ENCODE data around the gene DUSP2.
"Not testable (repeated sequence)": the region's sequence is repeated elsewhere in the genome, so short reads cannot be mapped to it uniquely, and the experiment has no call there.

The DUSP2 gene

DNA sequence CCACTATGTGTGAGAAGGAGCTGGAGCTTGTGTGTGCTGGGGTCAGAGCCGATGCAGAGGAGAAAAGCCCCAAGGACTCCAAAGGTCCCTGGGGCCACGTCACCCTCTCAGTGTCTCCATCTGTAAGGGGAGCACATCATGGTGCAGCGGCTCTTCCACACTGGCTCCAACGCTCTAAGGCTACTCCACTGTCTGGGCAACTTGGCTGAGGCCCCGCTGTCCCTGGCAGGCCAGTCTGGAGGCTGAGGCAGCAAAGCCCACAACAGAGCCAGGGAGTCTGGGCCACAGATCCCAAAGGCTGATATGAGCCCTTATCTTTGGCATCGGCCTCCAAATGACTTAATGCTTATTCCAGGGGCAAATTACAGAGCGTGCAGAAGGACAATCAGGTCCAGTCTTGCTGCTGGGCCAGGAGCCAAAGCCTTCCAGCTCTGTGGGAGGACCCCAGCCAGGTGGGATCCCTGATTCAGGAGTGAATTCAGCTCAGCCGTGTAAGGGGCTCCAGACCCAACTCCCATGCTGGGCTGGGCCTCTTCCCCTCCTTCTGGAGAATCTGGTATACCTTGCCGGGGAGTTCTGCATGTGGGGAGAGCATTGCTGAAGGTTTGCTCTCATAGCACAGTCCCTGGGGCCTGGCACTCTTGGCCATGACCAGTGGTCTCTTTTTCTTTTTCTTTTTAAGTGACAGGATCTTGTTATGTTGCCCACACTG, 1.8 kb upstream of the DUSP2 start:
- DNase-seq (ENCODE audit: low read depth) = no peak

DNA sequence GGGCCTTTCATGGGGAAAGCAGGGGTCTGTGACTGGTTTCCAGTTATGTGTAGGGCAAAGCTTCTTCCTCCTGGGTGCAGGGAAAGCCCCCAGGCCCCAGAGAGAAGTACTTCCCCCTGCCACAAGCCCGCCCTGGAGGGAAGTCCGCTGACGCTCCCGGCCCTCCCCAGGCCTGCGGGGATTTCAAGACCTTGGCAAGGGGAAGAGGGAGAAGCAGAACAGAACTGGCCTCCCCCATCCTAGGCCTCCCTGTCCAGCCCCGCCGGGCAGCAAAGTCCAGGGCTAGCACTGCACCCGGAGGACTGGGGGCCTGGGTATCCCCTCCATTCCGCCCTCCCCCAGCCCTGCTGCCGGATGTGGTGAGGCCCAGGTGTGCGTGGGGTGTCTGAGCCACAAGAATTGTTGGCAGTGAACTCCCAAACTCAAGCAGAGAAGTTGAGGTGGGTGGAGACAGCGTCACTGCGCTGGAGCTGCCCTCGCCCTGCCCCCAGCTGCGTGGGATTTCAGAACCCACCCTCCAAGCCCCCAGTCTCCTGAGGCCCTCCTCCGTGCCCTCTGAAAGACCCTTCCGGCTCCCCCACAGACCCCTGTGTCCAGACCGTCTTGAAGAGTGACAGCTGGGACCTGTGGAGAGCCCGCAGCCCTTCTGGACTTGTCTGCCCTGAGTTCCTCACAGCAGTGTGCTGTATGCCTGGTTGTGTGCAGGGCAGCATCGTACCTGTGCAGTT, 1.1 kb upstream of the DUSP2 start:
- no peak for DNase-seq (ENCODE audit: low read depth)

DNA sequence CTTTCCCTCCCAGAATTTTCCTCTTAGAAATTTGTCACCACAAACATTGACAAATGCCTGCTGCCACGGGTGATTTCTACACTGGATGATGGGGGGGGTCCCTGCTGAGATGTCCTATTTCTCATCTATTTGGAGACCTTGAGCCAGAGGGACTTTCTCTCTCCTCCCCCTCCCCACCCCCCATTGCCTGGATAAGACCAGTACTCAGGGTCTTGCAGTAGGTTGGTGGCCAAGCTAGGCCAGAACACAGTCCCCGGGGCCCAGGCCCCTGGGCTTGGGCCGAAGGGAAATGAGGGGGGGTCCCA, 560 bp upstream of the DUSP2 start:
- DNase-seq (ENCODE audit: low read depth) = no peak

DNA sequence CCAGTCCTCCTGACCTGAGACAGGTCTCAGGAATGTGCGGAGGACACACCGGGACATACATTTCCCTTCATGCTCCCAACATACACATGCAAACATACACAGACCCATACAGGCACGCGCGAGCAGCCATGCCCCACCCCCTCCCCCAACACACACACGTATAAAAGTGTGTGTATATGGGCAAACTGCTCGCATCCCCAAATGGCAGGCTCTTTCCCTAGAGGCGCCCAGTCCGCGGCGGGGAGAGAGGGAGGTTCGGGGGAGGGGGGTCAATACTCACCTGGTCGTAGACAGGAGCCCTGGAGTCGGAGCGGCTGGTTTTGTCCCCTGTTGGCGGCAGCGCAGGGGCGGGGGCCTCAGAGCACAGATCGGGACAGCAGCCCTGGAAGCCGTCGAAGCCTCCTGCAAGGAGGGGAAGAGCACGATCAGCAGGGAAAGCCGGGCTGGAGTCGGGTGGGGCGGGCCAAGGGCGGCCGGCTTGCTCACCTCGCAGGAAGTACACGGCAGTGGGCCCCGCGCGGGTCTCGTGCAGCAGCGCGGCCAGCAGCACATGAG, 682 bp downstream of the DUSP2 start:
- DNase-seq (ENCODE audit: low read depth) = no peak

DNA sequence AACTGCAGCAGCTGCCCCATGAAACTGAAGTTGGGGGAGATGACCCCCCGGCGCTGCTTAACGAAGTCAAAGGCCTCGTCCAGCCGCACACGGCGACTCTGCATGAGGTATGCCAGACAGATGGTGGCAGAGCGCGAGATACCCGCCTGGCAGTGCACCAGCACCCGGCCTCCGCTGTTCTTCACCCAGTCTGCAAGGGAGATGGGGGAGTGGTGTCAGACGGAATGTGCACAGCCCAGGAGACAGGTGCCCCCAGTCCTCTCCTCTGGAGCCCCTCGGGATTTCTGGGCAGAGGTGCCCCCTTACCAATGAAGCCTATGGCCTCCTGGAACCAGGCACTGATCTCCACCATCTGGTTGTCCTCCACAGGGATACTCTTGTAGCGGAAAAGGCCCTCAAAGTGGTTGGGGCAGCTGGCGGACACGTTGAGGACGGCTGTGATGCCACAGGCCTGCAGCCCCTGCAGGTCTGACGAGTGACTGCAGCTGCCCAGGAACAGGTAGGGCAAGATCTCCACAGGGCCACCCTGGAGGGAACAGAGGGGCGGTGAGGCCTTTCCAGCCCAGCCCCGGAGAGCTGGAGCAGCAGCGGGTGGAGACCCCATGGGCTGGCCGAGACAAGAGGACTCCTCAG, 1.3 kb downstream of the DUSP2 start:
- DNase-seq (ENCODE audit: low read depth) = no peak

DNA sequence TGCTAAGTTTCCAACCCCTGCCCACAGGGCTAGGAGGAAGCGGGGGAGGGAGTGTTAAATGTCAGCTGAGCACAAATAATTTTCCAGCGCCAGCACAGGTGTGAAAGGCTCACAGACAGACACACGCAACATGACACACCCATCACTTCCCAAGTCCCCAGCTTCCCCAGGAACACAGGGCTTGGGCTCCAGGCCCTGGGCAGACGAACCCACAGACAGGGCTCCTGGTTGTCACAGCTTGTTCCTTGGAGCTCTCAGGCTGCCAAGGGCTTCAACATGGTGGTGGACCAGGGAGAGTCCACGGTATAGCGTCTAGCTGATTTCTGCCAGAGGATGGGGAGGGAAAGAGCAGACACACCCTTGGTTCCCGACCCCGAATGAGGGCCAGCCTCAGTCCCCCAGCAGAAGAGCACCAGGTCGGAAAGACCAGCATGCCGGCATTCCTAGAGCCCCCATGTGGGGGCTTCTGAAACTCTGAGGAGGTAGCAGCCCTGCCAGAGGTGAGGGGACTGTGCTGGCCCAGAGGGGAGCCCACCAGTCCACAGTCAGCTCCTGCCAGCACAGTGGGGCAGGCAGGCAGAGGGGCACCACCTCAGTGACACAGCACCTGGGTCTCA, 1.9 kb downstream of the DUSP2 start:
- no peak for DNase-seq (ENCODE audit: low read depth)

DNA sequence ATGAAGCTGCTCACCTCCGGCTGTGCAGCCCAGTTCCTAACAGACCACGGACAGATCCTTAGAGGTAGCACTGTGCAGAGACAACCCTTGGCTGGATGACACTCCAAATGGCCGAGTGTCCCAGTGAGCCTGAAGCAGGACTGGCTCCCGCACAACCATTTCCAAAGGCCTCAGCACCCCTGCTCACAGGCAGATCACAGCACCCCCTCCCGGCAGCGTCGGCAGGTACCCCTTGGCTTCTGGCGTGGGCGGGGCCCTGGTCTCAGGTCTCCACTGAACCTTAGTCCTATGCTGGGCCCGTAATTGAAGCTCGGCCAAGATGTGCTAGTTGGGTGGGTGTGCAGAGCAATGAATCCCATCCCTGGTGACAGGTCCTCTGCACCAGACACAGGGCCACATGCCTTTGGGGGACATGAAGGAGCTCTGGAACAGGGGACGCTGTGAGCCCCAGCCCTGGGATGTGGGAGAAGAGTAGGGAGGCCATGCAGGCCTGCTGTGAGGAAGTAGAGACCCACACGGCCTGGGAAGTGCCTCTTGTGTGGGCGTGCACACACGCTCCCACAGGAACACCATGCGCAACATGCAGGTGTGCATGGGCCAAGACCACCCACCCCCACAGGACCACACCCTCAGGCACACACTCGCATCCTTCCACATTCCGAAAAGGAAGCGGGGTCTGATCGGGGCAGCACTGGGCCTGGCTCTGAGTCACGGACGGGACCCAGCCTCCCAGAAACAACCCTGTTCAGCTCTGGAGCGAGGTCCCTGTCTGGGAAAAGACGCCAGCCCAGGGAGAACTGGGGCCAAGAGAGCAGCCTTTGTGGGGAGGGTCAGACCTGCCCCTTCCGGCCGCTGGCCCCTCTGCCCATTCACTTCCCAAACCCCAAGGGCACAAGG, 2.8 kb downstream of the DUSP2 start:
- DNase-seq (ENCODE audit: low read depth) = no peak

DNA sequence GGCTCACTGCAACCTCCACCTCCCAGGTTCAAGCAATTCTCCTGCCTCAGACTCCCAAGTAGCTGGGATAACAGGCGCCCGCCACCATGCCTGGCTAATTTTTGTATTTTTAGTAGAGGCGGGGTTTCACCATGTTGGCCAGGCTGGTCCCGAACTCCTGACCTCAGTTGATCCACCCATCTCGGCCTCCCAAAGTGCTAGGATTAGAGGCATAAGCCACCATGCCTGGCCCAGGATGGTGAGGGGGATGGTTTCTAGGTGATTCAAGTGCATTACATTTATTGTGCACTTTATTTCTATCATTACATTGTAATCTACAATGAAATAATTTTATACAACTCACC, 3.6 kb downstream of the DUSP2 start:
- DNase-seq (ENCODE audit: low read depth) = not testable (repeated sequence)

DNA sequence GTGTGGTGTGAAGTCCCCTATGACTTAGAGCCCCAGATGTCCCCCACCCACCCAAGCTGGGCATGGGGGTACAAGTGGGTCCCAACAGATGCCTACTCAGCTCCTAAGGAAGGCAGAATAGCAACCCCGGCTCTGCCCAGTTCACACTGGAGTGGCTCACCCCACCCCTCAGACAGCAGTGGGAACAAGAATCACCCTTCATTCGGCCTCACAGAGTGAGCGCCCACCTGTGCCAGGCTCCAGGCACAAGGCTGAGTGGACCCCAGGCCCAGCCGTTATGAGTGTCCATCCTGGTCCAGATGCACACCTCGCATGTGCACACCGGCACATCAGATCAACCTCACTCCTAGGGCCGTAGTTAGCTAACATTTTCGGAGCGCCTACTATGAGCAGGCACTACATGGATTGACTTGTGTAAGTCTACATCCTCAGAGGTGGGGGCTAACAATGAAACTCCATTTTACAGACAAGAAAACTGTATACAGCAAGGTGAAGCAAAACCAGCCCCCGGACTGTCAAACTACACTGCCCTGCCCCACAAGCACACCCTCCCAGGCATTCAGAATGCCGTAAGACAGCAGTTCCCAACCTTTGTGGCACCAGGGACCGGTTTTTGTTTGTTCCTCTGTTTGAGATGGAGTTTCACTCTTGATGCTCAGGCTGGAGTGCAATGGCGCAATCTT, 4.2 kb downstream of the DUSP2 start:
- no peak for DNase-seq (ENCODE audit: low read depth)

DNA sequence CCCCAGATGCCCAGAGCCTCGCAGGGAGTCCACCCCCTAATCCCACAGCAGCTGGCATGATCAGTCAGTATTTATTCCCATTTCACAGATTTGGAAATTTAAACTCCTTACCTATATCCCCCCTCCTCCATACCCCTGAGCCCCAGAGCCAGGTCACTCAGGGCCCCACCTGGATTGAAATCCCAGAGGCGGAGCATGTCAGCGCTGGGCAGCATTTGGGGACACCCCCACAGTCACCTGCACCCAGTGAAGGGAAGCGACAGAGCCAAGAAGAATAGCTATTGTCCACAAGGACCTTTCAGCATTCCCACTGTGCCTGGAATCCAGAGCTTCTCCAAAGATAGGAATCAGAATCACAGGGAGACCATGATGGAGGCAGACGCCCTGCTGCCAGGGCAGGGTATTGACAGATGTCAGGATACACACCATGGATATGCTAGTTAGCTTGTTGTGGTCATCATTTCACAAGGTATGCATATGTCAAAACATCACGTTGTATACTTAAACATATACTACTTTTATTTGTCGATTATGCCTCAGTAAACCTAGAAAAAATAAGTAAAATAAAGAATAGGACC, 6.0 kb downstream of the DUSP2 start:
- no peak for DNase-seq (ENCODE audit: low read depth)

DNA sequence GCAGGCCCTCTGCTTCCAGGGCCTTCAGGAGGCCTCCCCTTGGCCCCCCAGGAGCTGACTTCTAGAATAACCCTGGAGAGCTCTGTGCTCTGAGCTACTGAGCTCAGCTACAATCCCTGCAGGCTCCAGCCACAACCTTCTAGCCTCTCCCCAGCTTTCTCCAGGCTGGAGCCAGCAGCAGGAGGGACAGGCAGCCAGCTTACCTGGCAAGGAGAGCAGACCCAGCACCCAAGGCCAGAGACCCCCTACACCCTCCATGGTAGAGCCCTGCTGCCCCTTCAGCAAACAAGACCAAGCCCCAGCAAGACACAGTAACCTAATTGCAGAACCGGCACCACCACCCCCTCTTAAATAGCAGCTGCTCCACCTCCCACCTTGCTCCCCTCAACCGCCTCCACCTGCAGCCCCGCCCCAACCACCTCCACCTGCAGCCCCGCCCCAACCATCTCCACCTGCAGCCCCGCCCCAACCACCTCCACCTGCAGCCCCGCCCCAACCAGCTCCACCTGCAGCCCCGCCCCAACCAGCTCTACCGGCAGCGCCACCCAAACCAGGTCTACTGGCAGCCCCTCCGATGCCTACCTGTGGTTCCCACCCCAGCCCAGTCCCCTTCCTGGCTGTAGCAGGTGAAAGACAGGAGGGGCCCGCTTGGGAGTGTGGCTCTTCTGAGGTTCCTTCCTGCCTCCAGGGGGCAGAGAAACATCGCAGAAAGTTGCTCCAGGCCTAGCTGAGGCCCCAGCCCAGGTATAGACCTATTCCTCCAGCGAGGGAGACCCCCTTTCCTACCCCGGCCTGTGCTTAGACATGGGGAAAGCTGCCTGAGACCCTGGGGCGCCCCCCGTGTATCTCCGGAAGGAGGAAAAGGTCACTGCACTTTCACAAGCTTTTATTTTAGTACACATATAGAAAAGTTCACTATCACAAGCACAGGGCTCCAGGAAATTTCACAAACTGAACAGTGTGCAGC, 6.8 kb downstream of the DUSP2 start, which contains the start of gene ASTL:
ASTL (minus strand) TSS at position 324 of the 967 bp plus-strand sequence; CDS start at position 258, 66 bp downstream.
- DNase-seq (ENCODE audit: low read depth) = peak; percentile 13

DNA sequence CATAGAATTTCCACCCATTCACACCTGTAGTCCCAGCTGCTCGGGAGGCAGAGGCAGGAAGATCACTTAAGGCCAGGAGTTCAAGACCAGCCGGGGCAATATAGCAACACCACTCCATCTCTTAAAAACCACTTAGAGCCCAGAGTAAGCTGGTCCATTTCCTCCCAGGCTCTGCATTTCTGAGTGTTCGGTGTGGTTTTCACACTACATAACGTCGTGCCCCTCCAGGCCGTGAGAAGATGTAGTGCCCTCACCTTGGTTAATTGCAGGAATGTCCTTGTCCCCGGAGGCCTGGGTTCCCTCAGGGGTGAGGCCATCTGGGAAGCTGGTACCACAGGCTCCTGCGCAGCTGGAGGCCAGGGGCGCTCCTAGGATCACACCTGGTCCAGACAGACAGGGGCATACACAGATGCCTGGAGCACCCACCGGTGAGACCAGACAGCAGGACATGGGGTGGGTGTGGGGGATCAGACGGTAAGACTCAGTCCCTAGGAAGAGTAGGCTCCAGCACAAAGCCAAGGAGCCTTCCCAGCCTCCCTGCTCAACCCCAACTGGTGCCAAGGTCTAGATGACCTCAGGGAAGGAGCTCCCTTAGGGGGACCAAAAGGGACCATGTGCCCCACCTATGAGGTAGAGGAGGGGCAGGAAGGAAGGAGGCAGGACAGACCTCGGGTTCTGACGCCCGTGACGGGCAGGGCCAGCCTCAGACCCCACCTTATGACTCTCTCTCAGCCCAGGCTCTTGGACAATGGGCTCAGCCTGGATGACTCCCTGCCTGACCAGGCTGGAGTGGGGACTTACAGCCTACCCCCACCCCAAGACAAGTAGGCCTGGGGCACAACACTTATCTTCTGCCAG, 7.7 kb downstream of the DUSP2 start:
- no peak for DNase-seq (ENCODE audit: low read depth)

DNA sequence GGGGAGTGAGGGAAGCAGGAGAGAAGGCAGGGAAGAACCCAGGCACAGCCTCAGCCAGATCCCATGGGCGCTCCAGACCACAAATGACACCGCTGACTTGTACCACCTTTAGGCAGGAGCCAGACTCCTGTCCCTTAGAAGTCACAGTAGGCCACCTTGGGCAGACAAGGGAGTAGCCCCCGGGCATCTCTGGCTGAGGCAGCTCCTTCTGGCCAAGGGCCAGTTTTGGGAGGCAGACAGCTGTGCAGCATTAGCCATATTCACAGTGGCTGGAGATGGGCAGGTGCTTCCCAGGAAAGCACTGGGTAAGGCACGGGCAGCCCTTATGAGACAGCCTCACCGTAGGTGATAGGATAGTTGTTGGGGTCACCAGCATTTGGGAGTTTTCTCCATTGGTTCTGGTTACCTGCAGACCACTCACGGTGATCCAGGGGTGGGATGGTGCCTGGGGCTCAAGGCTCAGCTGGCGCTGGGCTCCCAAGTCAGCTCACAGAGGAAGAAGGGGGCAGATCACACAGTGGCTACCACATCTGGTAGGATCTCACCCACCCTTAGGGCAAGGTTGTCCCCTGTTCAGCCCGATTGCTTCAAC, 9.0 kb downstream of the DUSP2 start:
- DNase-seq (ENCODE audit: low read depth) = no peak

DNA sequence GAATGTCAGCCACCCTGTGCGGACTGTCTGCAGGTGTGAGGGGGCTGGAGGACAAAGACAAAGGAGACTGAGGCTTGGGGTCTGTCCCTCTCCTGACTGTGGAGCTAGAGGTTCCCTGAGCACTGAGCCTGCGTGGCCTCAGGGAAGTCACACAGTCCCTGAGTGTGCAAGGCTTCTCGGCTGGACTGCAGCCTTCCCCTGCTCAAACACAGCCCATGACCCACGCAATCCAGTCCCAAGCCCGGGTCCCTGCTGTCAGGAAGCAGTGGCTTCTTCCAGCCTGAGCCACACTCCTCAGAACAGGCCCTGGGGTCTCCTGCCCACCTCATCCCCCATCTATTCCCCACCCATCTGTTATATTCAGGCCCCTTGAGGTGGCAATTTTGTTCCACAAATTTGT, 9.6 kb downstream of the DUSP2 start:
- no peak for DNase-seq (ENCODE audit: low read depth)

DNA sequence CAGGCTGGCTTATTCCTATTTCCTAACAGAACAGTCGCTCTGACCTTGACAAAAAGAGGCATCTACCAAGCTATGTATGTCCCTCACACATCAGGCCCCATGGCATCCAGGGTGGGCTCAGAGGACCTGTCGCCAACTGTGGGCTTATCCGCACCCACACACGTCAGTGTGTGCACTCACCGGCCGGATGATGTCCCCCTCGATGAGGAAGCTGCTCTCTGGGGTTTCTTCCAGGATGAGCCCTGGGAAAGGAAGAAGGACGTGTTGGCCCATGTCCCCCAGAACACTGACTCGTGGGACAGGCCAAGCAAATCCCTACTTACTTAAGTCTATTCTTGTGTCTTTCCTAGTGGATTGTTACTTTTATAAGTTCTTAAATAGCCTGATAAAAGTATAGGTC, 10.1 kb downstream of the DUSP2 start:
- DNase-seq (ENCODE audit: low read depth) = no peak

DNA sequence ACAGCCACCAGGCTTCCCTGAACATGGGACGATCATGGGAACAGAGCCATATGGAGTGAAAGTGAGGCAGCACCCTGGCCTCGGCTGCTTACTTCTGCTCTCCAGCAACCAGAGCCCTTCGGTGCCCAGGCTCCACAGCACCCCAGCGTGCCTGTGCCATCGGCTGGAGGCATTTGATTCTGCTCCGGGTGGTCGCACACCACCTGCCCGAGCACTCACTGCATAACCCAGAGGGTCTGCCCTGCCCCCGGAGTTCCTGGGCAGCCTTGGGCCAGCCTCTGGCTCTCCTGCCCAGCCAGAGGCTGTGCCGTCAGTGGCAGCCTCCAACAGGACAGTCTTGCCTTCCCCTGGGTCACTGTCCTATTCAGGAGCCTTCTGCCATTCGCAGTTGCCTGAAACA, 10.8 kb downstream of the DUSP2 start:
- no peak for DNase-seq (ENCODE audit: low read depth)

DNA sequence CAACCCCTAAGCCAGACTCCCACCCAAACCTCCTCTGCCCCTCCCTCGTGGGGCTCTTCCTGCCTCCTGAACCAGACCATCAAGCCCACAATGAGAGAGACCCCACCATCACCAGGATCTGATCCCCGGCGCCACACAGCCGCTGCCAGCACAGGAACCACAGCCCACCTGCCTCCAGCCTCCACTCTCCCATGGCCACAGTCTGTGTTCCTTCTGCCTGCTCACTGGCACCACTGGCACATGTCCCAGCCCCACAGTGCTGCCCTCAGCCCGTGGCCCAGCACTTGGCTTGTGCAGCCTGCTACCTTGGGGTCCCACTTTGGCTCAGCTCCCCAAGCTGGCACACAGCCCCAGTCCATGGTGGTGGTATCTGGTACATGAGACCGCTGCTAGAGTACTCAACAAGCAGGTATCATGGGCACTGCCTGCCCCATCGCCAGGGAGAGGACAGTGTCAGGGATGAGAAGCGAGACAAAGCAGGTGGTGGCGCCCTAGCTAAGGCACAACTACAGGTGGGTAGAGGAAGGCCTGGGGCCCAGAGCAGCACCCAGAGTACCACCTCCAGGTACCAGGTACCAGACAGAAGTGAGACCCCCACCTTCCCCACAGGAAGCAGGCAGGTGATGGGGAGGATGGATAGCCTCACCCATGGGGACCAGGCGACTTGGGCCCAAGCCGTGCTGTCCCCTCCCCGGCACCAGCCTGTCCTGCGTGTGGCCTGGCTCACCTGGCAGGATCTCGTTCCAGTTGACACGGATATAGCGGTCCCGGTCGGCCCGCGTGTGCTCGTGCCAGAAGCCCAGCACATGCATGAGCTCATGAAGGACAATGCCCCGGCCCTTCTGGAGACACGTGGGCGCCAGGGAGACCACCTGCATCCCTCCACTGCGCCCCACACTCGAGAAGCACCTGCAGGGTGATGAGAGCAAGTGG, 13.2 kb downstream of the DUSP2 start:
- no peak for DNase-seq (ENCODE audit: low read depth)
